Hepatocyte (in vitro differentiated cells): ENCODE measurements around the gene LRMDA.

ENCODE experiments used
- EZH2 ChIP-seq: fragments of 200-600 bp; sonication (generic); IDR thresholded peaks from 2 replicates; pipeline ENCODE4 v1.6.1; 2016; ENCODE audit warnings: antibody characterized with exemption, mild to moderate bottlenecking, borderline replicate concordance
- TF ChIP-seq, protein P1 (sequence below): fragments of 200-600 bp; sonication (generic); IDR thresholded peaks from 2 replicates; pipeline ENCODE4 v1.5.1; 2016; ENCODE audit warnings: antibody characterized with exemption, mild to moderate bottlenecking; ENCODE audit not compliant: poor library complexity

DNA sequence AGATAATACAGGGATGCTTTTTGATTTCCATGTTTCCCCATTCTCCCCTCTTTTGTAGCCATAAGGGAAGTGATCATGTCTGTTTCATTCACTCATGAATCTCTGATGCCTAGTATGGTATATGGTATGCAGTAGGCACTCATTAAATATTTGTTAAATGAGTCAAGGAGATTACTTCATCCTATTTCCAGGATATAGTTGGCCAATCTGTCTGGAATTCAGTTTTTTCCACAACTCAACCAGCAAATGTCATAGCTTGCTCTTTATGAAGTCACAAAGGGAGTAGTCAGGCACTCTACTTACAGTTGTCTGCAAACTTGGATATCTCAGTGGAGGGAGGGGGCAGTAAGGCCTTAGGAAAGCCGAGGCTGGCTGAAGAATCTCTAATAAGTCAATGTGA is 853.6 kb downstream of the LRMDA start:
- TF ChIP-seq, protein P1, sequence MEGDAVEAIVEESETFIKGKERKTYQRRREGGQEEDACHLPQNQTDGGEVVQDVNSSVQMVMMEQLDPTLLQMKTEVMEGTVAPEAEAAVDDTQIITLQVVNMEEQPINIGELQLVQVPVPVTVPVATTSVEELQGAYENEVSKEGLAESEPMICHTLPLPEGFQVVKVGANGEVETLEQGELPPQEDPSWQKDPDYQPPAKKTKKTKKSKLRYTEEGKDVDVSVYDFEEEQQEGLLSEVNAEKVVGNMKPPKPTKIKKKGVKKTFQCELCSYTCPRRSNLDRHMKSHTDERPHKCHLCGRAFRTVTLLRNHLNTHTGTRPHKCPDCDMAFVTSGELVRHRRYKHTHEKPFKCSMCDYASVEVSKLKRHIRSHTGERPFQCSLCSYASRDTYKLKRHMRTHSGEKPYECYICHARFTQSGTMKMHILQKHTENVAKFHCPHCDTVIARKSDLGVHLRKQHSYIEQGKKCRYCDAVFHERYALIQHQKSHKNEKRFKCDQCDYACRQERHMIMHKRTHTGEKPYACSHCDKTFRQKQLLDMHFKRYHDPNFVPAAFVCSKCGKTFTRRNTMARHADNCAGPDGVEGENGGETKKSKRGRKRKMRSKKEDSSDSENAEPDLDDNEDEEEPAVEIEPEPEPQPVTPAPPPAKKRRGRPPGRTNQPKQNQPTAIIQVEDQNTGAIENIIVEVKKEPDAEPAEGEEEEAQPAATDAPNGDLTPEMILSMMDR = no peak
- TF ChIP-seq EZH2 = no peak
